NCI-H774 (cell line): ENCODE results near the gene MACROD1.
A peak's percentile ranks its signal among the peaks of the same experiment; 100 is the strongest.

Experiments
- DNase-seq: peaks from one replicate; lab custom pipeline; 2025; lab: John Stamatoyannopoulos, UW

MACROD1 gene

DNA sequence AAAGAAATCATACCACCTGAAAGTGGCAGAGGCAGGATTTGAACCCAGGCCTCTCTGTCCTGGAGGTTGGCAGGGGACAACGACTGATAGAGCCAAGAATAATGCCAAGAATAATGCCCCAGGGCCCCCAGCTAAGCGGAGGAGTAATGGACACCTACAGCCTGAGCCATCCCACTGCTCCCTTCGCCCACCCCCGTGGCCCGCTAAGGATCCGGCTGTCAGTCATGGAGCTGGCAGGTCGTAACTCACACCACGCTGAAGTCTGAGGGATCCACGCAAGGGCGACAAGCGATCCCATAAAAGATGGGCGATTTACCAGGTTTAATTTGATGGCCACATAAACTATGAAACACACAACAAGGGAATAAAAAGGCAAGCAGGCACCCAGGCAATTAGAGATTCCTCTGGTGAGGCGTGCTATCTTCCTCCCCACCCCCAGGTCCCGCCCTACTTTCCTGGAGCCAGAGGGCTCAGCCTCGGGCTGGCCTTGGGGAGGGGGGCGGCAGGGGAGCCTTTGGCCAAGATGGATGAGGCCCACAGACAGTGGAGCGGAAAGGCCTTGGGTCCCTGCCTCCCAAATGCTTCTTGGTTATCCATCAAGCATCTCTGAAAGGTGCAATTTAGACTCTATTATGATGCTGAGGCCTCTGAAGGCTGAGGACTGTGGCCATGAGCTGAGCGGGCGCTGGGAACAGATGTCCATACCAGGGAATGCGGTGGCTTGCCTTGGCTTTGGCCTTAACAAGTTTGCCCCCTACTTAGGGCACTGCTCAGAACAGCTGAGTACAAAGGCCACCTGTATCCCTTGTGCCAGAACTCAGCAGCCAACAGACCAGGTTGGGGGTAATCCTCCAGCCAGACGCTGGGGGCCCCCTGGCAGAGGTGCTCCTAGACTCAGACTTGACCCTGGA is 55.2 kb downstream of the MACROD1 start:
- DNase-seq: no peak

DNA sequence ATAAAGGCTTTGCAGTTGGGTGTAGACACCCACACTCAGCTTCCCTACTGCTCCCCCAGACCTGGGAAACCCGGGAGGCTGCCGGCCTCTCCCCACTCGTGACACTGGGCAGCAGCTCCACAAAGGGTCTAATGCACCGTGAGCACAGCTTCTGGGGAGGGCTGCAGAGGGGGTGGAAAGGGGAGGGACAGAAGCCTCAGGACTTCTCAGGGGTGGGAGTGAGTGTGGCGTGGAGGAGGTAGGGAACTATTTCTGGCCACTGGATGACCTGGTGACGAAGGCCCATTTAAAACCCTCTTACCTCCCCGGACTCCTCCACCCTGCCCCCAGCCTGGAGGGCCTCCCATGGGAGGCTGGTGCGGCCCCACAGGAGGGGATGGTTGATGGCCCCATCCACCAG is 56.6 kb downstream of the MACROD1 start:
- no peak for DNase-seq

- no peak for DNase-seq
Observed at GRCh38 chr11:64107303-64107702, 58.6 kb downstream of the MACROD1 start.

DNA sequence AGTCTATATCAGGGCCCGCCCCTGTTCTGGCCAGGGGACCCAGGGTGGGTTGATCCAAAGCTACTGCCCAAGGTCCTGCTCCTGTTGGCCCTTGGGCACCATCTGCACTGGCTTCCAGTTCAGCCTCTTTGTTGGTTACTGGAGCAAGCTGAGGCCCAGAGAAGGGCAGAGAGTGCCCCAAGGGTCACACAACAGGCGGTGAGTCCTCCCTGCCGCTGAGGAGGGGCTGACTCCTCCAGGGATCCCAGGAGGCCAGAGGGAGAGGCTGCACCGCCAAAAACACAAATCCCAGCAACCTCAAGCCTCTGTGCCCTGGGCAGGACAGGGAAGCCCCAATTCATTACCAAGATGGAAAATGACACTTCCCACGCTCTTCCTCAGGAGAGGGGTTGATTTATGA is 61.3 kb downstream of the MACROD1 start:
- DNase-seq: no peak

GRCh38 chr11:64103277-64103985 is 62.5 kb downstream of the MACROD1 start:
- no peak for DNase-seq

GRCh38 chr11:64102005-64102738 is 63.7 kb downstream of the MACROD1 start:
- DNase-seq: no peak

DNA sequence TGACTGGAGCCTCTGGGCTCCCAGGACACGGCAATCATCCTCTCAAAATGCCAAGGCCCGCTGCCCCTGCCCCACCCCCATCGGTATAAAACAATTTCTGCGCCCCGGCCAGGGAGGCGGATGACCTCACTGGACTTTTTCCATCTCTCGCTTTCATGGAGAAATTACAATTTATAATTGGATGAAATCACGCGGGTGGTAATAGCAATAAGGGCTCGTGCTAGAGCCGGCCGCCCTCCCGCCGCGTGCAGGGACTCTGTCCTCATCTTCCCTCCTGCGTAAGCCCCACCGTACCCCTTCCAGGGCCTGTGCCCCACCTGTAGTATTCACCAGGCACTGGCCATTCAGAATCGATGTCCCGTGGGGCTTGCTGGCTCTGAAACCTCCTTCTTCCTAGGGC is 64.5 kb downstream of the MACROD1 start:
- DNase-seq: no peak

DNA sequence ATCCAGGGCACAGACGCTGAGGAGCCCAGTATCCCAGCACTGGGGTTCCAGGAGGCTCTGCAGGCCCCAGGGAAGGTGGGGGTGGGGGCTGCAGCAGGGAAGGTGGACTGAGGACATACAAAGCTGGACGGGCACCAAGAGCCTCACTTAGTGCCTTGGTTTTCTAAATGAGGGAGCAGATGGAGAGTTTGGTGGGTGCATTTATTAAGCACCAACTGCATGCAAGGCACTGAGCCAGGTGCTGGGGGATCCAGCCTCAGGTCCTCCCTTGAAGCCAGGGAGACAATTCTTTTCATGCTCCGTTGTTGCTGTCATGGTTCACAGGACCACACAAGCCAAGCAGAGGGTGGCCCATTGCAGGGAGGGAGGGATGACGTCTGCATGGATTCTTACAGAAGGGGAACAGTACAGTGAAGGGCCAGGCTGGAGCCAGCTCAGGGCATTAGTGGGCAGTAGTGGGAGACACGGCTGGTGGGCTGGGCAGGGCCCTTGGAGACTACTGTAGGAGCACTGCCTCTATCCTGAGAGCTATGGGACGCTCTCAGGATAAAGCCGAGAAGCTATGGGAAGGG is 65.0 kb downstream of the MACROD1 start:
- DNase-seq: no peak

DNA sequence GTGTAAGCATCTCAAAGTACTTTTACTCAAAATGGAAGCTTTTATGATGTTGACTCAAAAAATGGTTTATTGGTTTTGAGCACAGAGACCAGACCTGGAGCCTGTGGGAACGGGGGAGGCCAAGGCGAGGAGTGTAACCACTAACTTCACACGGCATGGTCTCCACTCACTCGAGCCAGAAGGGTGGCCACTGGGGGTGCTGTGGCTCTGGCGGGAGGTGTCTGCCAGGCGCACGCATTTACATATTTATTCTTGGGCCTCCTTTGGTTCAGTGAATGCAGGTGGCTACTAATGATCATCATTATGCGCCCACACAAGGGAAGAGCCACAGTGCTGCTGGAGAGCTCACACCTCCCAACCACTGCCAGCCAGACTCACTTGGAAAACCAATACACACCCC is 65.6 kb downstream of the MACROD1 start:
- DNase-seq: peak; percentile 74

DNA sequence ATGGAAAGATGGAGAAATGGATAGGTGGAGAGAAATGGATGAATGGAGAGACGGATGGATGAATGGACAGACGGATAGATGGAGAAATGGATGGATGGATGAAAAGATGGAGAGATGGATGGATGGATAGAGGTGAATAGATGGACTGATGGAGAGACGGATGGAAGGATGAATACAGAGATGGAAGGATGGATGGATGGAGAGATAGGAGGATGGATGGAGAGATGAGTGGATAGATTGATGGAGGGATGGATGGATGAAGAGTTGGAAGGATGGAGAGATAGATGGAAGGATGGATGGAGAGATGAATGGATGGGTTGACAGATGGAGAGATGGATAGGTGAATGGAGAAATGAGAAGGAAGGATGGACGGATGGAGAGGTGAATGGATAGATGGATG is 66.5 kb downstream of the MACROD1 start:
- no peak for DNase-seq

- no peak for DNase-seq
Observed at GRCh38 chr11:64098318-64098831, 67.5 kb downstream of the MACROD1 start.

- DNase-seq: no peak
Observed at GRCh38 chr11:64097468-64098317, 68.2 kb downstream of the MACROD1 start.

- DNase-seq: no peak
Observed at GRCh38 chr11:64096835-64097234, 69.1 kb downstream of the MACROD1 start.

DNA sequence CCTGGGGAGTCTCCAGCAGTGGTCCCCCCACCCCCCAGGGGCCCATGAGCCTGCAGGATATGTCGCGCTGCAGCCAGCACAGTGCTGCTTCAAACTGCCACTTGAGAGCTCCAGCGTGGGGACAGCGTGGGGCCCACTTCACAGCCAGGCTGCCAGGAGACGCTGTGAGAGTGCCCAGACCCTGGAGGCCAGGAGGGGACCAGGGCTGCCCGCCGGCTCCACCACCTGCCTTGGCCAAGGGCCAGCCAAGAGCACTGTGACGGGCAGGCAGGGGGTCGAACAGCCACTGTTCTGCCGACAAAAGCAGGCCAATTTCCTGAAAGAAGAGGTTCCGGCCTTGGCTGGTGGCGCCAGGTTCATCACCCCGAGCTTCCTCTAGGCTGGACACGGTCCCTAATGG is 70.0 kb downstream of the MACROD1 start:
- DNase-seq: peak; percentile 43

- no peak for DNase-seq
Observed at GRCh38 chr11:64095273-64095817, 70.6 kb downstream of the MACROD1 start.

DNA sequence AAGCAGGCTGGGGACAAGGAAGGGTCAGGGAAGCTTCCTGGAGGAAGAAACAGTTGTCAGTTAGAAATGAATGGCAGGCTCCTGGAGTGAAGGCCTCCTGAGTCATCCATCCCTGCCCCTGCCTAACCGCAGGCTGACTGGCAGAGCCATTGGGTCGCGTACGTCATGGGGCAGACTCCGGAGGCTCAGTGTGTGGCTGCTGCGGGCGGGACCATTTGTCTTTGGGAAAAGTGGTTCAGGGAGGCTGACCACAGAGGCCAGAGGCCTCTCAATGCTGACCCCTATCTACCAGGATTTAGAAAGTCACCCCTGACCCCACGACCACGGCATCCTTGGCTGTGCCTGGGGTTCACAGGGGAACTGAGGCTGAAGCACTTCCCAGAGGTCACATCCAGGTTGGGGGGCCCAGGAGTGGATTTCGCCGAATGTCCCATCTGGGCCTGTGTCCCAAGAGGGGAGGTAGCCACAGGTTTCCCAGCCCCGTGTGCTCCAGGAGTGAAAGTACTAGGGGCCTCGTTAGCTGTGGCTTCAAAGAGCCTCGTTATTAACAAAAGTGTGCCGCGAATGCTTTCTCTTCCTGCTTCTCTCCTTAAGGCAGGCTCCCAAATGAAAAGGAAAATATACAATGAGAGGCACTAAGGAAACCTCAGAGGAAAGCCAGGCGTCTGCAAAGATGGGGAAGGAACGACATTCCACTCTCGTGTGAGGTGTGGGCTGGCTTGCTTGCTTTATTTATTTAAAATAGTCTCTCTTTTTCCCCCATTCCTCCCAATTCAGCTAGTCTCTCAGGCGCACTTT is 71.3 kb downstream of the MACROD1 start:
- DNase-seq: no peak

DNA sequence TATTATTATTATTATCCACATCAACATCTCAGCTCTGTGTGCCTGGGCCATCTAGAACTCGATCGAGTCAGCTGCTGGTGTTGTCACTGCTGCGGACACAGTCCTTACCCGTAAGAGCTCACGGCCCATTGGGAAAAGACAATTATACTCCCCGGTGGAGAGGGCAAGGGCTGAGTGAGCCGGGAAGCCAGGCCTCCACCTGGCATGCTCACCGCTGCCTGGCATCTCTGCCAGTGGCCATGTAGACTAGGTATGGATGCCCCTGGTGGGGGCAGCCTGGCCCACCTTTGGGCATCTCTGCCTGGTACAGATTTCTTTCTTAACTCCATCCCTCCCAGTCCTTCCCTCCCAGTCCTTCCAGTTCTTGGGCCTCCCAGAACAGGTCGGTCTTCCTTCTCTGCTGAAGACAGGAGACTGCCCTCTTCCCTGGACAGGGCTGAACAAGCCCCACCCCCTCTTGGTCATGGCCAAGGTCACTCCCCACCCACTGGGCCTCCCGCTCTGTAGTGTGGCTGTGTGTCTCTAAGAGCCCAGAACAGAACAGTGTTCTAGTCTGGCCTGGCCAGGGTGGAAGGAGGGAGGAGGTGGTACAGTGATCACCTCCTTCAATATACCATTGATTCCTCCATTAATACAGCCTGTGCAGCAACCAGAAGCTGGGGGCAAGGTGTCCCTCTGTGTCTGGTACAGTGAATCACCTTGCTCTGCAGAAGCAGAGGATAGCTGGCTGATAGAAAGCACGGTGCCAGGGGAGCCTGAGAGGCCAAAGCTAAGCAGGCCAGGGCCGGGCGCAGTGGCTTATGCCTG is 72.5 kb downstream of the MACROD1 start:
- DNase-seq: peak; percentile 42

- DNase-seq: no peak
Observed at GRCh38 chr11:64092761-64093136, 73.2 kb downstream of the MACROD1 start.

- DNase-seq: no peak
Observed at GRCh38 chr11:64092111-64092760, 73.7 kb downstream of the MACROD1 start.
